ENCODE results near the gene MRPS14.
"Not testable (repeated sequence)": the region's sequence is repeated elsewhere in the genome, so short reads cannot be mapped to it uniquely, and the experiment has no call there.

MRPS14 gene

GRCh38 chr1:175042650-175043049 is 19.4 kb upstream of the MRPS14 start:
- ATAC-seq (replicated peaks): no peak
- Mint-ChIP-seq H3K9me3 (no peaks in the 10 kb centered on the region), H3K27me3 (peaks cover 21 to 30% of the 10 kb centered on the region in 2 donors), H3K27ac (no peak overlapping the region), H3K4me3 (no peak overlapping the region), H3K4me1 (no peaks in the 10 kb centered on the region), H3K36me3 (no peaks in the 10 kb centered on the region)
- no peak for DNase-seq

- ATAC-seq (replicated peaks) (no peak), DNase-seq (no peak)
- H3K27me3 Mint-ChIP-seq: peaks cover 12 to 17% of the 10 kb centered on the region in 2 donors
- no peaks in the 10 kb centered on the region for H3K9me3 Mint-ChIP-seq
- H3K27ac Mint-ChIP-seq: no peak overlapping the region
- no peak overlapping the region for H3K4me3 Mint-ChIP-seq
- no peaks in the 10 kb centered on the region for H3K36me3 Mint-ChIP-seq
- no peaks in the 10 kb centered on the region for H3K4me1 Mint-ChIP-seq
These were observed 17.2 kb upstream of the MRPS14 start for GRCh38 chr1:175040324-175040879.

- Mint-ChIP-seq H3K27me3 (peaks cover 4 to 7% of the 10 kb centered on the region in 2 donors), H3K4me1 (no peaks in the 10 kb centered on the region), H3K4me3 (no peak overlapping the region), H3K27ac (no peak overlapping the region), H3K36me3 (no peaks in the 10 kb centered on the region), H3K9me3 (no peaks in the 10 kb centered on the region)
- no peak for ATAC-seq (replicated peaks)
- DNase-seq: no peak
These were observed 14.2 kb upstream of the MRPS14 start for GRCh38 chr1:175037416-175037815.

GRCh38 chr1:175036476-175036875 is 13.3 kb upstream of the MRPS14 start:
- H3K27ac Mint-ChIP-seq: no peak overlapping the region
- H3K4me1 Mint-ChIP-seq: no peaks in the 10 kb centered on the region
- no peak for DNase-seq
- H3K27me3 Mint-ChIP-seq: peaks cover 4 to 7% of the 10 kb centered on the region in 2 donors
- no peaks in the 10 kb centered on the region for H3K9me3 Mint-ChIP-seq
- H3K4me3 Mint-ChIP-seq: no peak overlapping the region
- no peak for ATAC-seq (replicated peaks)
- H3K36me3 Mint-ChIP-seq: no peaks in the 10 kb centered on the region

- ATAC-seq (replicated peaks) (no peak), DNase-seq (no peak)
- Mint-ChIP-seq H3K9me3 (no peaks in the 10 kb centered on the region), H3K4me1 (no peaks in the 10 kb centered on the region), H3K4me3 (no peak overlapping the region), H3K27ac (no peak overlapping the region), H3K36me3 (no peaks in the 10 kb centered on the region), H3K27me3 (peaks cover 4 to 7% of the 10 kb centered on the region in 2 donors)
These were observed 12.6 kb upstream of the MRPS14 start for GRCh38 chr1:175035865-175036264.

- H3K4me1 Mint-ChIP-seq: peaks cover 0 to 2% of the 10 kb centered on the region in 2 donors
- H3K9me3 Mint-ChIP-seq: no peaks in the 10 kb centered on the region
- H3K27me3 Mint-ChIP-seq: peaks cover 4 to 7% of the 10 kb centered on the region in 2 donors
- no peak overlapping the region for H3K27ac Mint-ChIP-seq
- ATAC-seq (replicated peaks) (no peak), DNase-seq (no peak)
- H3K36me3 Mint-ChIP-seq: no peaks in the 10 kb centered on the region
- H3K4me3 Mint-ChIP-seq: no peak overlapping the region
These were observed 11.6 kb upstream of the MRPS14 start for GRCh38 chr1:175034775-175035174.

- DNase-seq: no peak
- peak overlapping the region; percentile 37 for H3K27ac Mint-ChIP-seq
These were observed 10.7 kb upstream of the MRPS14 start for GRCh38 chr1:175033953-175034352.

GRCh38 chr1:175024773-175025172 is 1.5 kb upstream of the MRPS14 start:
- Mint-ChIP-seq H3K27me3 (no peaks in the 10 kb centered on the region), H3K27ac (no peak overlapping the region), H3K36me3 (peaks cover 4 to 10% of the 10 kb centered on the region in 2 donors), H3K4me3 (peak overlapping the region in 1 of 2 donors; percentile 3), H3K9me3 (peaks cover 0 to 4% of the 10 kb centered on the region in 2 donors), H3K4me1 (peaks cover 18 to 26% of the 10 kb centered on the region in 2 donors)
- ATAC-seq (replicated peaks) (no peak), DNase-seq (no peak)

More at GRCh38 chr1:175033953-175034352, 10.7 kb upstream of the MRPS14 start:
- Mint-ChIP-seq H3K36me3 (peaks cover 0 to 2% of the 10 kb centered on the region in 2 donors), H3K4me1 (peaks cover 6% of the 10 kb centered on the region in 2 donors), H3K4me3 (no peak overlapping the region), H3K9me3 (no peaks in the 10 kb centered on the region), H3K27me3 (peaks cover 4 to 7% of the 10 kb centered on the region in 2 donors)
- no peak for ATAC-seq (replicated peaks)

GRCh38 chr1:175023922-175024242 is 657 bp upstream of the MRPS14 start:
- Mint-ChIP-seq H3K27ac (peak overlapping the region; percentile 86), H3K4me3 (peak overlapping the region; percentile 86 to 88), H3K4me1 (peaks cover 14 to 20% of the 10 kb centered on the region in 2 donors), H3K36me3 (peaks cover 2 to 12% of the 10 kb centered on the region in 2 donors)
- not testable (repeated sequence) for DNase-seq; ATAC-seq (replicated peaks); H3K9me3 Mint-ChIP-seq; H3K27me3 Mint-ChIP-seq

GRCh38 chr1:175019524-175019923 is 3.7 kb downstream of the MRPS14 start:
- Mint-ChIP-seq H3K4me1 (peaks cover 24 to 30% of the 10 kb centered on the region in 2 donors), H3K9me3 (peaks cover 0 to under 1% of the 10 kb centered on the region in 2 donors), H3K27me3 (no peaks in the 10 kb centered on the region), H3K27ac (no peak overlapping the region), H3K36me3 (peaks cover 24 to 33% of the 10 kb centered on the region in 2 donors), H3K4me3 (no peak overlapping the region)
- DNase-seq (no peak), ATAC-seq (replicated peaks) (no peak)

- Mint-ChIP-seq H3K27ac (peak overlapping the region; percentile 0), H3K36me3 (peaks cover 45 to 49% of the 10 kb centered on the region in 2 donors), H3K9me3 (no peaks in the 10 kb centered on the region), H3K4me3 (no peak overlapping the region), H3K27me3 (no peaks in the 10 kb centered on the region), H3K4me1 (peaks cover 10 to 11% of the 10 kb centered on the region in 2 donors)
- DNase-seq: no peak
- ATAC-seq (replicated peaks): no peak
These were observed 8.0 kb downstream of the MRPS14 start for GRCh38 chr1:175015243-175015642.

GRCh38 chr1:175013445-175013844 is 9.8 kb downstream of the MRPS14 start:
- H3K4me3 Mint-ChIP-seq: no peak overlapping the region
- peaks cover 13 to 18% of the 10 kb centered on the region in 2 donors for H3K4me1 Mint-ChIP-seq
- peaks cover 47 to 55% of the 10 kb centered on the region in 2 donors for H3K36me3 Mint-ChIP-seq
- no peak for ATAC-seq (replicated peaks)
- no peak for DNase-seq
- H3K27me3 Mint-ChIP-seq: no peaks in the 10 kb centered on the region
- H3K9me3 Mint-ChIP-seq: no peaks in the 10 kb centered on the region
- peak overlapping the region; percentile 1 for H3K27ac Mint-ChIP-seq

- Mint-ChIP-seq H3K4me1 (peaks cover 11 to 12% of the 10 kb centered on the region in 2 donors), H3K4me3 (no peak overlapping the region), H3K36me3 (peaks cover 37 to 50% of the 10 kb centered on the region in 2 donors), H3K27ac (peak overlapping the region; percentile 63), H3K9me3 (no peaks in the 10 kb centered on the region), H3K27me3 (no peaks in the 10 kb centered on the region)
- DNase-seq: no peak
- no peak for ATAC-seq (replicated peaks)
These were observed 13.7 kb downstream of the MRPS14 start for GRCh38 chr1:175009532-175009931.

- no peaks in the 10 kb centered on the region for H3K27me3 Mint-ChIP-seq
- peaks cover 21 to 41% of the 10 kb centered on the region in 2 donors for H3K4me1 Mint-ChIP-seq
- peaks cover 17 to 34% of the 10 kb centered on the region in 2 donors for H3K36me3 Mint-ChIP-seq
- H3K9me3 Mint-ChIP-seq: no peaks in the 10 kb centered on the region
- H3K27ac Mint-ChIP-seq: no peak overlapping the region
- ATAC-seq (replicated peaks) (no peak), DNase-seq (no peak)
- no peak overlapping the region for H3K4me3 Mint-ChIP-seq
These were observed 18.0 kb downstream of the MRPS14 start for GRCh38 chr1:175005085-175005783.

GRCh38 chr1:175003521-175003920 is 19.7 kb downstream of the MRPS14 start:
- no peaks in the 10 kb centered on the region for H3K9me3 Mint-ChIP-seq
- peak overlapping the region in 1 of 2 donors; percentile 25 for H3K4me3 Mint-ChIP-seq
- no peaks in the 10 kb centered on the region for H3K27me3 Mint-ChIP-seq
- H3K27ac Mint-ChIP-seq: no peak overlapping the region
- peaks cover 17 to 34% of the 10 kb centered on the region in 2 donors for H3K4me1 Mint-ChIP-seq
- peaks cover 13 to 26% of the 10 kb centered on the region in 2 donors for H3K36me3 Mint-ChIP-seq
- ATAC-seq (replicated peaks) (no peak), DNase-seq (no peak)
